HEK293 (cell line): ENCODE results near the gene SERTAD3.

Source experiments
- BCL11B ChIP-seq: fragments of 450-650 bp; formaldehyde crosslinking; IDR thresholded peaks from 2 replicates; pipeline ENCODE4 v1.5.1; 2016; ENCODE audit warnings: low read depth, missing biosample characterization, missing genetic modification characterization
- GFI1B ChIP-seq: fragments of 450-650 bp; formaldehyde crosslinking; IDR thresholded peaks from 2 replicates; pipeline ENCODE4 v1.5.1; 2016; ENCODE audit warnings: missing biosample characterization, missing genetic modification characterization
- KLF1 ChIP-seq: fragments of 450-650 bp; formaldehyde crosslinking; IDR thresholded peaks from 2 replicates; pipeline ENCODE4 v1.5.1; 2016; ENCODE audit warnings: missing biosample characterization, missing genetic modification characterization
- KLF7 ChIP-seq: fragments of 450-650 bp; formaldehyde crosslinking; IDR thresholded peaks from 2 replicates; pipeline ENCODE4 v1.5.1; 2016; ENCODE audit warnings: missing biosample characterization, missing genetic modification characterization, borderline replicate concordance
- KLF9 ChIP-seq: fragments of 450-650 bp; formaldehyde crosslinking; IDR thresholded peaks from 2 replicates; pipeline ENCODE4 v1.5.1; 2016; ENCODE audit warnings: missing biosample characterization, missing genetic modification characterization, low read depth
- MZF1 ChIP-seq: fragments of 450-650 bp; formaldehyde crosslinking; IDR thresholded peaks from 2 replicates; pipeline ENCODE4 v1.5.1; 2017; ENCODE audit warnings: missing biosample characterization, missing genetic modification characterization, borderline replicate concordance
- PRDM1 ChIP-seq: fragments of 450-650 bp; formaldehyde crosslinking; IDR thresholded peaks from 2 replicates; pipeline ENCODE4; 2016; ENCODE audit warnings: missing biosample characterization, missing genetic modification characterization
- PRDM6 ChIP-seq: fragments of 450-650 bp; formaldehyde crosslinking; IDR thresholded peaks from 2 replicates; pipeline ENCODE4 v1.5.1; 2017; ENCODE audit warnings: missing biosample characterization, missing genetic modification characterization
- SETDB1 ChIP-seq: IDR thresholded peaks from one replicate; pipeline ENCODE4 v1.6.1; 2017; ENCODE audit warnings: mild to moderate bottlenecking, low read length, moderate library complexity, mixed read lengths; ENCODE audit not compliant: insufficient read length
- SP3 ChIP-seq: fragments of 450-650 bp; formaldehyde crosslinking; IDR thresholded peaks from 2 replicates; pipeline ENCODE4 v1.5.1; 2016; ENCODE audit warnings: missing biosample characterization, missing genetic modification characterization
- WT1 ChIP-seq: fragments of 450-650 bp; formaldehyde crosslinking; IDR thresholded peaks from 2 replicates; pipeline ENCODE4 v1.5.1; 2016; ENCODE audit warnings: missing biosample characterization, missing genetic modification characterization
- ZBTB1 ChIP-seq: fragments of 450-650 bp; formaldehyde crosslinking; IDR thresholded peaks from 2 replicates; pipeline ENCODE4 v1.5.1; 2016; ENCODE audit warnings: missing biosample characterization, missing genetic modification characterization
- ZNF112 ChIP-seq: fragments of 450-650 bp; formaldehyde crosslinking; IDR thresholded peaks from 2 replicates; pipeline ENCODE4 v1.5.0; 2017; ENCODE audit warnings: missing biosample characterization, missing genetic modification characterization
- ZNF132 ChIP-seq: fragments of 450-650 bp; formaldehyde crosslinking; IDR thresholded peaks from 2 replicates; pipeline ENCODE4 v1.5.1; 2017; ENCODE audit warnings: missing biosample characterization, missing genetic modification characterization, borderline replicate concordance
- ZNF155 ChIP-seq: fragments of 450-650 bp; formaldehyde crosslinking; IDR thresholded peaks from 2 replicates; pipeline ENCODE4 v1.5.1; 2016; ENCODE audit warnings: missing biosample characterization, missing genetic modification characterization
- ZNF175 ChIP-seq: fragments of 450-650 bp; formaldehyde crosslinking; IDR thresholded peaks from 2 replicates; pipeline ENCODE4 v1.5.1; 2016; ENCODE audit warnings: missing biosample characterization, missing genetic modification characterization
- ZNF223 ChIP-seq: fragments of 450-650 bp; formaldehyde crosslinking; IDR thresholded peaks from 2 replicates; pipeline ENCODE4 v1.5.1; 2016; ENCODE audit warnings: missing biosample characterization, missing genetic modification characterization
- ZNF248 ChIP-seq: fragments of 450-650 bp; formaldehyde crosslinking; IDR thresholded peaks from 2 replicates; pipeline ENCODE4 v1.5.1; 2017; ENCODE audit warnings: missing biosample characterization, missing genetic modification characterization
- ZNF362 ChIP-seq: fragments of 450-650 bp; formaldehyde crosslinking; IDR thresholded peaks from 2 replicates; pipeline ENCODE4 v1.5.1; 2016; ENCODE audit warnings: missing biosample characterization, missing genetic modification characterization
- ZNF366 ChIP-seq: fragments of 450-650 bp; formaldehyde crosslinking; conservative IDR thresholded peaks from 2 replicates; pipeline ENCODE4 v1.5.1; 2016; ENCODE audit warnings: missing biosample characterization, missing genetic modification characterization
- ZNF37A ChIP-seq: fragments of 450-650 bp; IDR thresholded peaks from 2 replicates; pipeline ENCODE4 v1.5.1; 2018; ENCODE audit warnings: missing biosample characterization, missing genetic modification characterization
- ZNF391 ChIP-seq: fragments of 450-650 bp; formaldehyde crosslinking; IDR thresholded peaks from 2 replicates; pipeline ENCODE4 v1.5.1; 2016; ENCODE audit warnings: low read depth, missing biosample characterization, missing genetic modification characterization, borderline replicate concordance
- ZNF426 ChIP-seq: fragments of 450-650 bp; formaldehyde crosslinking; IDR thresholded peaks from 2 replicates; pipeline ENCODE4 v1.5.1; 2017; ENCODE audit warnings: missing biosample characterization, missing genetic modification characterization, mild to moderate bottlenecking, inconsistent platforms, moderate library complexity
- ZNF433 ChIP-seq: fragments of 450-650 bp; formaldehyde crosslinking; IDR thresholded peaks from 2 replicates; pipeline ENCODE4 v1.5.1; 2016; ENCODE audit warnings: missing biosample characterization, missing genetic modification characterization, low read depth
- ZNF48 ChIP-seq: fragments of 450-650 bp; formaldehyde crosslinking; IDR thresholded peaks from 2 replicates; pipeline ENCODE4 v1.5.1; 2016; ENCODE audit warnings: missing biosample characterization, missing genetic modification characterization
- ZNF549 ChIP-seq: fragments of 450-650 bp; IDR thresholded peaks from 2 replicates; pipeline ENCODE4 v1.5.1; 2018; ENCODE audit warnings: missing biosample characterization, missing genetic modification characterization, mild to moderate bottlenecking, inconsistent platforms, moderate library complexity
- ZNF558 ChIP-seq: fragments of 450-650 bp; formaldehyde crosslinking; IDR thresholded peaks from 2 replicates; pipeline ENCODE4 v1.5.1; 2016; ENCODE audit warnings: missing biosample characterization, missing genetic modification characterization
- ZNF623 ChIP-seq: fragments of 450-650 bp; formaldehyde crosslinking; IDR thresholded peaks from 2 replicates; pipeline ENCODE4 v1.5.1; 2016; ENCODE audit warnings: missing biosample characterization, missing genetic modification characterization
- ZNF670 ChIP-seq: fragments of 450-650 bp; formaldehyde crosslinking; IDR thresholded peaks from 2 replicates; pipeline ENCODE4 v1.5.1; 2016; ENCODE audit warnings: missing biosample characterization, missing genetic modification characterization, low read depth
- ZSCAN16 ChIP-seq: fragments of 450-650 bp; formaldehyde crosslinking; IDR thresholded peaks from 2 replicates; pipeline ENCODE4 v1.5.1; 2016; ENCODE audit warnings: missing biosample characterization, missing genetic modification characterization
- TF ChIP-seq, protein P1 (sequence below): fragments of 450-650 bp; formaldehyde crosslinking; IDR thresholded peaks from 2 replicates; pipeline ENCODE4 v1.5.1; 2016; ENCODE audit warnings: missing biosample characterization, missing genetic modification characterization
- TF ChIP-seq, protein P2 (sequence below): fragments of 450-650 bp; formaldehyde crosslinking; IDR thresholded peaks from 2 replicates; pipeline ENCODE4 v1.5.1; 2016; ENCODE audit warnings: missing biosample characterization, missing genetic modification characterization
- TF ChIP-seq, protein P3 (sequence below): IDR thresholded peaks from 2 replicates; pipeline ENCODE4 v1.6.1; 2011; ENCODE audit warnings: mild to moderate bottlenecking, low read depth, low read length, borderline replicate concordance

Gene SERTAD3

DNA sequence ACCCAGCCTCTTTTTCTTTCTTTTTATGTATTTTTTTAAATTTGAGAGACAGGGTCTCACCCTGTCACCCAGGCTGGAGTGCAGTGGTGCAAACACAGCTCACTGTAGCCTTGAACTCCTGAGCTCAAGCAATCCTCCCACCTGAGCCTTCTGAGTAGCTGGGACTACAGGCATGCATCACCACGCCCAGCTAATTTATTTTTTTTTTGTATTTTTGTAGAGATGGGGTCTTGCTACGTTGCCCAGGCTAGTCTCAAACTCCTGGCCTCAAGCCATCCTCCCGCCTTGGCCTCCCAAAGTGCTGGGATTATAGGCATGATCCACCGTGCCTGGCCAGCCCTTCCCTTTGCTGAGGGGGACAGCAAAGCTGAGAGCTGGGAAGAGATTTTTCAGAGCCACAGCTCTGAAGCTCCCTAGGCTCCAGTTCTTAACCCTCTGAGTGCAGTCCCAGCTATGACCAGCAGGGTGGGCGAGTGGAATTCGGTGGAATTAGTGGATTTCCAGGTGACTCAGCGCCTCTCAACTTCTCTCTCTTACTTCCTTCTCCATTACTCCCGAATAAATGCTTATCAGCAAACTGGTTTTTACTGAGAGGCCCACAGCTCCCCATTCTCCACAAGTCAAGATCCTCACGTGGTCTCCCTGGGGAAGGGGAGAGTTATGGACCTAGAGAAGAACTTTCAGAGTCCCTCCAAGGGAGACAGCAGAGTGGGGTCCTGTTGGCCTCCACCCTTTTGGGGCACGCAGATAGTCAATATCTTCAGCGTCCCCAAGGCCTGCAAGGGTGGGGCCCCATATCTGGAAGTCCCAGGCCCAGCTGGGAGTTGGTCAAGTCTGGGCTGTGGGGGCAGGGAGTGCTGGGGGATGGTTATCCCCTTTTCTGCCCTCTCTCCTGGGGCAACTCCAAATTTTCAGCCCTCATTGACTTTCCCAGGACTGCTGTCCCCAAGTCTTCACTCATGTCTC lies 20.2 kb upstream of the SERTAD3 start (continued):
- no peak for TF ChIP-seq ZNF433 (tag by site-specific recombination)
- TF ChIP-seq ZNF132 (tag by site-specific recombination): no peak
- no peak for TF ChIP-seq ZSCAN16
- no peak for TF ChIP-seq ZNF426
- peak; percentile 43; the same call in 1 of the 2 replicates for TF ChIP-seq ZNF362 (tag by site-specific recombination)
- TF ChIP-seq KLF1 (tag by site-specific recombination): peak; percentile 75
- TF ChIP-seq ZNF391: 0 out of 2 replicates have a peak, but pooled peaks have one; percentile 81
- TF ChIP-seq, protein P1, sequence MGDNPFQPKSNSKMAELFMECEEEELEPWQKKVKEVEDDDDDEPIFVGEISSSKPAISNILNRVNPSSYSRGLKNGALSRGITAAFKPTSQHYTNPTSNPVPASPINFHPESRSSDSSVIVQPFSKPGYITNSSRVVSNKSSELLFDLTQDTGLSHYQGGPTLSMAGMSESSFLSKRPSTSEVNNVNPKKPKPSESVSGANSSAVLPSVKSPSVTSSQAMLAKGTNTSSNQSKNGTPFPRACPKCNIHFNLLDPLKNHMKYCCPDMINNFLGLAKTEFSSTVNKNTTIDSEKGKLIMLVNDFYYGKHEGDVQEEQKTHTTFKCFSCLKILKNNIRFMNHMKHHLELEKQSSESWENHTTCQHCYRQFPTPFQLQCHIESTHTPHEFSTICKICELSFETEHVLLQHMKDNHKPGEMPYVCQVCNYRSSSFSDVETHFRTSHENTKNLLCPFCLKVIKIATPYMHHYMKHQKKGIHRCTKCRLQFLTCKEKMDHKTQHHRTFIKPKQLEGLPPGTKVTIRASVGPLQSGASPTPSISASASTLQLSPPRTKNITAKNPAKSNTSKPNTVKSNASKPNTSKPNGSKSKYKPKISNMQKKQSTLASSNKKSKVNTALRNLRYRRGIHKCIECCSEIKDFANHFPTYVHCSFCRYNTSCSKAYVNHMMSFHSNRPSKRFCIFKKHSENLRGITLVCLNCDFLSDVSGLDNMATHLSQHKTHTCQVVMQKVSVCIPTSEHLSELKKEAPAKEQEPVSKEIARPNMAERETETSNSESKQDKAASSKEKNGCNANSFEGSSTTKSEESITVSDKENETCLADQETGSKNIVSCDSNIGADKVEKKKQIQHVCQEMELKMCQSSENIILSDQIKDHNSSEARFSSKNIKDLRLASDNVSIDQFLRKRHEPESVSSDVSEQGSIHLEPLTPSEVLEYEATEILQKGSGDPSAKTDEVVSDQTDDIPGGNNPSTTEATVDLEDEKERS: 0 out of 2 replicates have a peak, but pooled peaks have one; percentile 42
- 0 out of 2 replicates have a peak, but pooled peaks have one; percentile 14 for TF ChIP-seq BCL11B (tag by site-specific recombination)
- no peak for TF ChIP-seq ZNF48 (tag by site-specific recombination)
- TF ChIP-seq ZNF670 (tag by site-specific recombination): no peak
- TF ChIP-seq SP3 (tag by site-specific recombination): peak; percentile 29; the same call in 1 of the 2 replicates
- TF ChIP-seq PRDM1: peak; percentile 96
- peak; percentile 88 for TF ChIP-seq MZF1
- TF ChIP-seq KLF9 (tag by site-specific recombination): peak; percentile 20; the same call in 1 of the 2 replicates
- TF ChIP-seq ZNF248 (tag by site-specific recombination): no peak
- no peak for TF ChIP-seq ZNF37A
- TF ChIP-seq, protein P2, sequence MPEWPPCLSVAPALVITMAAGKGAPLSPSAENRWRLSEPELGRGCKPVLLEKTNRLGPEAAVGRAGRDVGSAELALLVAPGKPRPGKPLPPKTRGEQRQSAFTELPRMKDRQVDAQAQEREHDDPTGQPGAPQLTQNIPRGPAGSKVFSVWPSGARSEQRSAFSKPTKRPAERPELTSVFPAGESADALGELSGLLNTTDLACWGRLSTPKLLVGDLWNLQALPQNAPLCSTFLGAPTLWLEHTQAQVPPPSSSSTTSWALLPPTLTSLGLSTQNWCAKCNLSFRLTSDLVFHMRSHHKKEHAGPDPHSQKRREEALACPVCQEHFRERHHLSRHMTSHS (tag by site-specific recombination): no peak
- peak; percentile 95 for TF ChIP-seq ZNF366
- no peak for TF ChIP-seq ZNF112 (tag by site-specific recombination)
- no peak for TF ChIP-seq ZNF175 (tag by site-specific recombination)
- TF ChIP-seq ZBTB1 (tag by site-specific recombination): no peak
- TF ChIP-seq WT1: no peak
- TF ChIP-seq, protein P3, sequence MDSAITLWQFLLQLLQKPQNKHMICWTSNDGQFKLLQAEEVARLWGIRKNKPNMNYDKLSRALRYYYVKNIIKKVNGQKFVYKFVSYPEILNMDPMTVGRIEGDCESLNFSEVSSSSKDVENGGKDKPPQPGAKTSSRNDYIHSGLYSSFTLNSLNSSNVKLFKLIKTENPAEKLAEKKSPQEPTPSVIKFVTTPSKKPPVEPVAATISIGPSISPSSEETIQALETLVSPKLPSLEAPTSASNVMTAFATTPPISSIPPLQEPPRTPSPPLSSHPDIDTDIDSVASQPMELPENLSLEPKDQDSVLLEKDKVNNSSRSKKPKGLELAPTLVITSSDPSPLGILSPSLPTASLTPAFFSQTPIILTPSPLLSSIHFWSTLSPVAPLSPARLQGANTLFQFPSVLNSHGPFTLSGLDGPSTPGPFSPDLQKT: no peak
- TF ChIP-seq ZNF155 (tag by site-specific recombination): no peak
- no peak for TF ChIP-seq ZNF549 (tag by site-specific recombination)
- no peak for TF ChIP-seq ZNF623 (tag by site-specific recombination)
- no peak for TF ChIP-seq KLF7 (tag by site-specific recombination)
- TF ChIP-seq PRDM6 (tag by site-specific recombination): no peak; the same call in 1 of the 2 replicates
- TF ChIP-seq ZNF558 (tag by site-specific recombination): no peak
- no peak for TF ChIP-seq ZNF223 (tag by site-specific recombination)
- TF ChIP-seq GFI1B (tag by site-specific recombination): no peak
- no peak for TF ChIP-seq SETDB1
